ENCODE results near the gene GPC3.

Gene GPC3

GRCh38 chrX:133909888-133910287, 75.5 kb downstream of the GPC3 start:
- H3K4me2 ChIP-seq (ENCODE audit: low read length): no peak overlapping the region
- no peak overlapping the region for H2AFZ ChIP-seq (ENCODE audit: low read length)
- no peaks in the 10 kb centered on the region for H3K9me2 ChIP-seq (ENCODE audit: low read depth, low read length)
- no peak overlapping the region for H3K27ac ChIP-seq (ENCODE audit: low read depth, low read length, poor library complexity, severe bottlenecking)
- TF ChIP-seq CTCF (IDR thresholded peaks at IDR 0.05; ENCODE audit: low read length) (no peak), EZH2 (IDR thresholded peaks at IDR 0.05; ENCODE audit: borderline replicate concordance, low read length) (no peak)
- H4K20me1 ChIP-seq (ENCODE audit: insufficient read depth, low read length): no peaks in the 10 kb centered on the region
- no peaks in the 10 kb centered on the region for H3K27me3 ChIP-seq (ENCODE audit: insufficient read depth, low read length)
- H3K9ac ChIP-seq (ENCODE audit: low read length): no peak overlapping the region
- no peaks in the 10 kb centered on the region for H3F3A ChIP-seq (ENCODE audit: insufficient read depth, low read length)
- no peaks in the 10 kb centered on the region for H3K9me3 ChIP-seq (ENCODE audit: low read length)
- H3K79me2 ChIP-seq (ENCODE audit: insufficient read depth, low read length): no peaks in the 10 kb centered on the region
- H3K4me1 ChIP-seq (ENCODE audit: insufficient read depth, low read length, severe bottlenecking): no peaks in the 10 kb centered on the region
- no peaks in the 10 kb centered on the region for H3K36me3 ChIP-seq (ENCODE audit: insufficient read depth, low read length)
- no peak overlapping the region for H3K4me3 ChIP-seq (ENCODE audit: low read depth, low read length, poor library complexity, severe bottlenecking)

- Histone ChIP-seq H3K4me2 (ENCODE audit: low read length) (no peak overlapping the region), H3K9me3 (ENCODE audit: low read length) (no peaks in the 10 kb centered on the region), H3K27ac (ENCODE audit: low read depth, low read length, poor library complexity, severe bottlenecking) (no peak overlapping the region), H3K36me3 (ENCODE audit: insufficient read depth, low read length) (no peaks in the 10 kb centered on the region), H3F3A (ENCODE audit: insufficient read depth, low read length) (no peaks in the 10 kb centered on the region), H4K20me1 (ENCODE audit: insufficient read depth, low read length) (no peaks in the 10 kb centered on the region), H3K4me3 (ENCODE audit: low read depth, low read length, poor library complexity, severe bottlenecking) (no peak overlapping the region), H3K9ac (ENCODE audit: low read length) (no peak overlapping the region), H3K4me1 (ENCODE audit: insufficient read depth, low read length, severe bottlenecking) (no peaks in the 10 kb centered on the region), H3K79me2 (ENCODE audit: insufficient read depth, low read length) (no peaks in the 10 kb centered on the region), H3K9me2 (ENCODE audit: low read depth, low read length) (no peaks in the 10 kb centered on the region), H3K27me3 (ENCODE audit: insufficient read depth, low read length) (no peaks in the 10 kb centered on the region), H2AFZ (ENCODE audit: low read length) (no peak overlapping the region)
- TF ChIP-seq CTCF (IDR thresholded peaks at IDR 0.05; ENCODE audit: low read length) (no peak), EZH2 (IDR thresholded peaks at IDR 0.05; ENCODE audit: borderline replicate concordance, low read length) (no peak)
Measured at GRCh38 chrX:133908223-133908955, 77.0 kb downstream of the GPC3 start.

- no peak overlapping the region for H3K4me2 ChIP-seq (ENCODE audit: low read length)
- no peaks in the 10 kb centered on the region for H3K9me2 ChIP-seq (ENCODE audit: low read depth, low read length)
- no peaks in the 10 kb centered on the region for H3K79me2 ChIP-seq (ENCODE audit: insufficient read depth, low read length)
- no peak overlapping the region for H3K9ac ChIP-seq (ENCODE audit: low read length)
- H2AFZ ChIP-seq (ENCODE audit: low read length): no peak overlapping the region
- no peaks in the 10 kb centered on the region for H3K36me3 ChIP-seq (ENCODE audit: insufficient read depth, low read length)
- H3K27me3 ChIP-seq (ENCODE audit: insufficient read depth, low read length): no peaks in the 10 kb centered on the region
- H3F3A ChIP-seq (ENCODE audit: insufficient read depth, low read length): no peaks in the 10 kb centered on the region
- no peaks in the 10 kb centered on the region for H3K9me3 ChIP-seq (ENCODE audit: low read length)
- H3K4me1 ChIP-seq (ENCODE audit: insufficient read depth, low read length, severe bottlenecking): no peaks in the 10 kb centered on the region
- no peak overlapping the region for H3K4me3 ChIP-seq (ENCODE audit: low read depth, low read length, poor library complexity, severe bottlenecking)
- no peaks in the 10 kb centered on the region for H4K20me1 ChIP-seq (ENCODE audit: insufficient read depth, low read length)
- no peak overlapping the region for H3K27ac ChIP-seq (ENCODE audit: low read depth, low read length, poor library complexity, severe bottlenecking)
- TF ChIP-seq CTCF (IDR thresholded peaks at IDR 0.05; ENCODE audit: low read length): no peak
- no peak for TF ChIP-seq EZH2 (IDR thresholded peaks at IDR 0.05; ENCODE audit: borderline replicate concordance, low read length)
Measured at GRCh38 chrX:133907606-133908005, 77.8 kb downstream of the GPC3 start.
